ENCODE results near the gene VN1R2. TPM values are rescaled to one million over a fixed set of nuclear protein-coding genes. Genes with fewer than 3 reads are reported as not detected.
"Not testable (repeated sequence)": the region's sequence is repeated elsewhere in the genome, so short reads cannot be mapped to it uniquely, and the experiment has no call there.

Gene VN1R2
- not detected for total RNA-seq

GRCh38 chr19:53257715-53258342, at the start of gene VN1R2:
VN1R2 (plus strand) TSS chr19:53258292; CDS start chr19:53258376, 84 bp downstream.
- Mint-ChIP-seq H3K36me3 (peaks cover 24% of the 10 kb centered on the region), H3K9me3 (peaks cover 16% of the 10 kb centered on the region), H3K27me3 (peaks cover 7 to 14% of the 10 kb centered on the region in 2 donors)
- DNase-seq (ENCODE audit: low spot score); H3K4me1 Mint-ChIP-seq (ENCODE audit: low read depth in 2 of 2); H3K27ac Mint-ChIP-seq; H3K4me3 Mint-ChIP-seq; ATAC-seq: not testable (repeated sequence)

- peaks cover 74% of the 10 kb centered on the region for H3K36me3 Mint-ChIP-seq
- H3K4me3 Mint-ChIP-seq; DNase-seq (ENCODE audit: low spot score); H3K27me3 Mint-ChIP-seq; H3K27ac Mint-ChIP-seq; ATAC-seq; H3K4me1 Mint-ChIP-seq (ENCODE audit: low read depth in 2 of 2): not testable (repeated sequence)
- peaks cover 52% of the 10 kb centered on the region for H3K9me3 Mint-ChIP-seq
Observed at GRCh38 chr19:53211554-53211953, 46.5 kb upstream of the VN1R2 start.

- H3K36me3 Mint-ChIP-seq, result peaks cover 66% of the 10 kb centered on the region
- H3K4me1 Mint-ChIP-seq (ENCODE audit: low read depth in 2 of 2), result no peaks in the 10 kb centered on the region
- H3K9me3 Mint-ChIP-seq, result peaks cover 45% of the 10 kb centered on the region
- DNase-seq (ENCODE audit: low spot score) (no peak), ATAC-seq (no peak)
- no peak overlapping the region for H3K4me3 Mint-ChIP-seq
- no peak overlapping the region for H3K27ac Mint-ChIP-seq
- no peaks in the 10 kb centered on the region for H3K27me3 Mint-ChIP-seq
Observed at GRCh38 chr19:53212703-53213320, 45.3 kb upstream of the VN1R2 start.

GRCh38 chr19:53222716-53223115, 35.4 kb upstream of the VN1R2 start:
- not testable (repeated sequence) for DNase-seq (ENCODE audit: low spot score); ATAC-seq; H3K27ac Mint-ChIP-seq; H3K4me3 Mint-ChIP-seq; H3K4me1 Mint-ChIP-seq (ENCODE audit: low read depth in 2 of 2); H3K27me3 Mint-ChIP-seq
- Mint-ChIP-seq H3K9me3 (peaks cover 20% of the 10 kb centered on the region), H3K36me3 (peaks cover 46% of the 10 kb centered on the region)

- DNase-seq (ENCODE audit: low spot score) (no peak), ATAC-seq (no peak)
- Mint-ChIP-seq H3K4me1 (ENCODE audit: low read depth in 2 of 2) (no peaks in the 10 kb centered on the region), H3K36me3 (peaks cover 44% of the 10 kb centered on the region), H3K27me3 (no peaks in the 10 kb centered on the region), H3K4me3 (no peak overlapping the region), H3K27ac (no peak overlapping the region), H3K9me3 (peaks cover 20% of the 10 kb centered on the region)
Observed at GRCh38 chr19:53224606-53225005, 33.5 kb upstream of the VN1R2 start.

GRCh38 chr19:53237114-53237777, 20.8 kb upstream of the VN1R2 start:
- peaks cover 75% of the 10 kb centered on the region for H3K36me3 Mint-ChIP-seq

GRCh38 chr19:53246498-53246897, 11.6 kb upstream of the VN1R2 start:
- Mint-ChIP-seq H3K27me3 (no peaks in the 10 kb centered on the region), H3K36me3 (peaks cover 81% of the 10 kb centered on the region), H3K9me3 (peaks cover 28% of the 10 kb centered on the region), H3K4me1 (ENCODE audit: low read depth in 2 of 2) (no peaks in the 10 kb centered on the region), H3K27ac (no peak overlapping the region), H3K4me3 (no peak overlapping the region)
- ATAC-seq (no peak), DNase-seq (ENCODE audit: low spot score) (no peak)

More at GRCh38 chr19:53237114-53237777, 20.8 kb upstream of the VN1R2 start:
- no peak overlapping the region for H3K27ac Mint-ChIP-seq
- H3K4me3 Mint-ChIP-seq, result no peak overlapping the region
- DNase-seq (ENCODE audit: low spot score) (no peak), ATAC-seq (no peak)
- H3K4me1 Mint-ChIP-seq (ENCODE audit: low read depth in 2 of 2), result no peaks in the 10 kb centered on the region
- H3K9me3 Mint-ChIP-seq, result peaks cover 38% of the 10 kb centered on the region
- no peaks in the 10 kb centered on the region for H3K27me3 Mint-ChIP-seq

GRCh38 chr19:53254411-53255341, 3.4 kb upstream of the VN1R2 start, which contains the start of gene ZNF677:
ZNF677 (minus strand) TSS chr19:53254873; CDS start chr19:53251550, 3,323 bp downstream.
- H3K27me3 Mint-ChIP-seq, result peaks cover 3 to 14% of the 10 kb centered on the region in 2 donors
- peaks cover 23% of the 10 kb centered on the region for H3K9me3 Mint-ChIP-seq
- peak within 1 kb of the TSS; percentile 58 to 76 for H3K27ac Mint-ChIP-seq
- ATAC-seq, result peak; percentile 100
- H3K36me3 Mint-ChIP-seq, result peaks cover 42% of the 10 kb centered on the region
- peak within 1 kb of the TSS; percentile 87 for H3K4me3 Mint-ChIP-seq
- peak; percentile 91 for DNase-seq (ENCODE audit: low spot score)
- H3K4me1 Mint-ChIP-seq (ENCODE audit: low read depth in 2 of 2), result peaks cover 5 to 7% of the 10 kb centered on the region in 2 donors

GRCh38 chr19:53267623-53268022, 9.5 kb downstream of the VN1R2 start, which contains the start of gene VN1R4:
VN1R4 (minus strand) TSS chr19:53267723; CDS start chr19:53267665, 58 bp downstream.
- peaks cover 21% of the 10 kb centered on the region for H3K9me3 Mint-ChIP-seq
- H3K4me1 Mint-ChIP-seq (ENCODE audit: low read depth in 2 of 2); H3K27ac Mint-ChIP-seq; DNase-seq (ENCODE audit: low spot score); H3K4me3 Mint-ChIP-seq; ATAC-seq: not testable (repeated sequence)
- peaks cover 19% of the 10 kb centered on the region for H3K36me3 Mint-ChIP-seq
- peaks cover 17 to 18% of the 10 kb centered on the region in 2 donors for H3K27me3 Mint-ChIP-seq

GRCh38 chr19:53269861-53270260, 11.8 kb downstream of the VN1R2 start:
- Mint-ChIP-seq H3K27me3 (peaks cover 16 to 18% of the 10 kb centered on the region in 2 donors), H3K36me3 (peaks cover 21% of the 10 kb centered on the region), H3K9me3 (peaks cover 21% of the 10 kb centered on the region)
- not testable (repeated sequence) for H3K4me1 Mint-ChIP-seq (ENCODE audit: low read depth in 2 of 2); DNase-seq (ENCODE audit: low spot score); ATAC-seq; H3K27ac Mint-ChIP-seq; H3K4me3 Mint-ChIP-seq

- peaks cover 17% of the 10 kb centered on the region for H3K9me3 Mint-ChIP-seq
- H3K4me1 Mint-ChIP-seq (ENCODE audit: low read depth in 2 of 2), result no peaks in the 10 kb centered on the region
- H3K27ac Mint-ChIP-seq, result no peak overlapping the region
- H3K4me3 Mint-ChIP-seq, result no peak overlapping the region
- DNase-seq (ENCODE audit: low spot score) (no peak), ATAC-seq (no peak)
- peaks cover 21% of the 10 kb centered on the region for H3K36me3 Mint-ChIP-seq
- H3K27me3 Mint-ChIP-seq, result peaks cover 10 to 16% of the 10 kb centered on the region in 2 donors
Observed at GRCh38 chr19:53272044-53272443, 14.0 kb downstream of the VN1R2 start.

- no peak overlapping the region for H3K4me3 Mint-ChIP-seq
- ATAC-seq (no peak), DNase-seq (ENCODE audit: low spot score) (no peak)
- peaks cover 20% of the 10 kb centered on the region for H3K9me3 Mint-ChIP-seq
- no peak overlapping the region for H3K27ac Mint-ChIP-seq
- H3K36me3 Mint-ChIP-seq, result peaks cover 21% of the 10 kb centered on the region
- H3K4me1 Mint-ChIP-seq (ENCODE audit: low read depth in 2 of 2), result no peaks in the 10 kb centered on the region
- H3K27me3 Mint-ChIP-seq, result peaks cover 11 to 16% of the 10 kb centered on the region in 2 donors
Observed at GRCh38 chr19:53275480-53275879, 17.4 kb downstream of the VN1R2 start.

- not testable (repeated sequence) for DNase-seq (ENCODE audit: low spot score); H3K27ac Mint-ChIP-seq; H3K27me3 Mint-ChIP-seq; ATAC-seq; H3K4me3 Mint-ChIP-seq; H3K36me3 Mint-ChIP-seq; H3K4me1 Mint-ChIP-seq (ENCODE audit: low read depth in 2 of 2); H3K9me3 Mint-ChIP-seq
Observed at GRCh38 chr19:53281947-53282346, 23.9 kb downstream of the VN1R2 start.

All from natural killer cell treated with Interleukin-12 subunit alpha and Interleukin-12 subunit beta and Interleukin-15 and Interleukin-18, amount 100 ng/mL, for 72 hours (primary cell).